ENCODE measurements around the gene RAPGEF4.

DNA sequence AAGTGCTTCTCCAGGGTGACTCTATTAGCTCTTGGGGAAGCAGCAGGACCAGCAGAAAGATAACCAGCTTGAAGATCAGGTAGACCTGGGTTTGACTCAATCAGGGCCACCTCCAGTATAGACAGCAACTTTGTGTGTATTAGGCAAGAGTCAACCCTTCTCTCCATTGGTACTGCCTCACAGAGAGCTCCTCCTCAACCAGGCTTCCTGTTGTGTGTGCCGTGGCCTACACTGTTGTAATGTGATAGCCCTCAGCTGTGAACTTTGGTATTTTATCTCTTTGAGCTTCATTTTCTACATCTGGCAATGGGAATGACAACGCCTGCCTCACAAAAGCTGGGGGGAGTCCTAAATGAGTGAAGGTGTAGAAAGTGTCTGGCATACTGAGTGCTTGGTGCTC is 323.0 kb downstream of the RAPGEF4 start:
- no peak for TF ChIP-seq EZH2 (IDR thresholded peaks at IDR 0.05; ENCODE audit: low read depth, low read length, severe bottlenecking)
- no peak for TF ChIP-seq POLR2A (IDR thresholded peaks at IDR 0.05; ENCODE audit: control extremely low read depth in 1 of 2, low read depth in 2 of 2, low read length in 2 of 2)
- no peak for TF ChIP-seq JUND (IDR thresholded peaks at IDR 0.05; ENCODE audit: low read length)
- TF ChIP-seq MAFK (IDR thresholded peaks at IDR 0.05; ENCODE audit: low read depth, low read length), result no peak
- TF ChIP-seq, protein P1, sequence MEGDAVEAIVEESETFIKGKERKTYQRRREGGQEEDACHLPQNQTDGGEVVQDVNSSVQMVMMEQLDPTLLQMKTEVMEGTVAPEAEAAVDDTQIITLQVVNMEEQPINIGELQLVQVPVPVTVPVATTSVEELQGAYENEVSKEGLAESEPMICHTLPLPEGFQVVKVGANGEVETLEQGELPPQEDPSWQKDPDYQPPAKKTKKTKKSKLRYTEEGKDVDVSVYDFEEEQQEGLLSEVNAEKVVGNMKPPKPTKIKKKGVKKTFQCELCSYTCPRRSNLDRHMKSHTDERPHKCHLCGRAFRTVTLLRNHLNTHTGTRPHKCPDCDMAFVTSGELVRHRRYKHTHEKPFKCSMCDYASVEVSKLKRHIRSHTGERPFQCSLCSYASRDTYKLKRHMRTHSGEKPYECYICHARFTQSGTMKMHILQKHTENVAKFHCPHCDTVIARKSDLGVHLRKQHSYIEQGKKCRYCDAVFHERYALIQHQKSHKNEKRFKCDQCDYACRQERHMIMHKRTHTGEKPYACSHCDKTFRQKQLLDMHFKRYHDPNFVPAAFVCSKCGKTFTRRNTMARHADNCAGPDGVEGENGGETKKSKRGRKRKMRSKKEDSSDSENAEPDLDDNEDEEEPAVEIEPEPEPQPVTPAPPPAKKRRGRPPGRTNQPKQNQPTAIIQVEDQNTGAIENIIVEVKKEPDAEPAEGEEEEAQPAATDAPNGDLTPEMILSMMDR (IDR thresholded peaks at IDR 0.05; ENCODE audit: control extremely low read depth in 1 of 3, insufficient read depth in 1 of 3, low read depth in 1 of 3, low read length in 3 of 3), result no peak
- no peak for TF ChIP-seq POLR2AphosphoS5 (IDR thresholded peaks at IDR 0.05; ENCODE audit: low read depth, low read length)
- no peak for TF ChIP-seq SUZ12 (IDR thresholded peaks at IDR 0.05; ENCODE audit: low read length)
- TF ChIP-seq SIN3A (conservative IDR thresholded peaks at IDR 0.05 in 1 of 2, IDR thresholded peaks at IDR 0.05 in 1 of 2; ENCODE audit: low read depth in 1 of 2, low read length in 2 of 2), result no peak
- TF ChIP-seq BACH1 (IDR thresholded peaks at IDR 0.05; ENCODE audit: low read length), result no peak
- TF ChIP-seq SP1 (IDR thresholded peaks at IDR 0.05; ENCODE audit: low read depth, low read length), result no peak
- TF ChIP-seq SIRT6 (IDR thresholded peaks at IDR 0.05; ENCODE audit: low read length), result no peak
- TF ChIP-seq CHD2 (IDR thresholded peaks at IDR 0.05; ENCODE audit: low read length), result no peak

Measured in H1 (cell line).